SK-N-SH (cell line): ENCODE results near the gene DGKE. TPM values are rescaled to one million over a fixed set of nuclear protein-coding genes. Genes with fewer than 3 reads are reported as not detected.

Experiments
- CTCF ChIA-PET: fragments of 300-600, 350-600 bp; formaldehyde crosslinking; extraction: SDS; loops from one replicate; lab custom pipeline; 2021; lab: Yijun Ruan, JAX
- POLR2A ChIA-PET: fragments of 350-600 bp; sonication (Branson Sonifier 250); formaldehyde crosslinking; extraction: SDS; loops from one replicate; lab custom pipeline; 2020; ENCODE audit warnings: antibody characterized with exemption, inconsistent platforms; lab: Yijun Ruan, JAX
- DNase-seq: peaks from one replicate; pipeline ENCODE4 v3.0.0; 2012
- H2AFZ ChIP-seq: fragments of 200-600 bp; sonication (generic); 2 replicates; pipeline ENCODE4 v1.8.1; 2016; ENCODE audit warnings: antibody characterized with exemption, mild to moderate bottlenecking, low read depth
- H3F3A ChIP-seq: fragments of 200-600 bp; sonication (generic); replicated peaks from 2 replicates; pipeline ENCODE3; 2016; ENCODE audit warnings: antibody characterized with exemption, mild to moderate bottlenecking; ENCODE audit not compliant: insufficient read depth
- H3K27ac ChIP-seq, 2 experiments: fragments of 200-500 bp in 1 of 2; fragments of 200-600 bp in 1 of 2; sonication (Bioruptor generic) in 1 of 2; sonication (generic), shearing (Covaris generic) in 1 of 2; 2 replicates each; pipeline versions ENCODE4 v1.5.1 to v1.6.1; 2014 to 2016; ENCODE audit warnings: low read depth in 2 of 2, inconsistent platforms in 1 of 2, low read length in 1 of 2, mild to moderate bottlenecking in 1 of 2, mixed read lengths in 1 of 2
- H3K27me3 ChIP-seq: fragments of 200-600 bp; sonication (generic), shearing (Covaris generic); 2 replicates; pipeline ENCODE4 v1.6.1; 2016; ENCODE audit warnings: mixed run types; ENCODE audit not compliant: insufficient read depth
- H3K36me3 ChIP-seq, 2 experiments: fragments of 200-500 bp in 1 of 2; fragments of 200-600 bp in 1 of 2; sonication (Bioruptor generic) in 1 of 2; sonication (generic) in 1 of 2; replicated peaks in 1 of 2; 2 replicates each; pipeline versions ENCODE3 to v1.5.1; 2014 to 2016; ENCODE audit warnings: low read length in 1 of 2, mild to moderate bottlenecking in 1 of 2; ENCODE audit not compliant: insufficient read depth in 2 of 2, control insufficient read depth in 1 of 2
- H3K4me1 ChIP-seq, 2 experiments: fragments of 200-500 bp in 1 of 2; fragments of 200-600 bp in 1 of 2; sonication (Bioruptor generic) in 1 of 2; sonication (generic), shearing (Covaris generic) in 1 of 2; 2 replicates each; pipeline versions ENCODE4 v1.5.1 to v1.6.1; 2014 to 2016; ENCODE audit warnings: low read depth in 1 of 2, low read length in 1 of 2, mixed run types in 1 of 2; ENCODE audit not compliant: insufficient read depth in 2 of 2, control insufficient read depth in 1 of 2
- H3K4me2 ChIP-seq: fragments of 200-600 bp; sonication (generic), shearing (Covaris generic); 2 replicates; pipeline ENCODE4 v1.6.1; 2017; ENCODE audit warnings: mixed run types
- H3K4me3 ChIP-seq, 2 experiments: fragments of 200-500 bp in 1 of 2; fragments of 200-600 bp in 1 of 2; sonication (Bioruptor generic) in 1 of 2; sonication (generic), shearing (Covaris generic) in 1 of 2; 2 replicates each; pipeline versions ENCODE4 v1.5.1 to v1.8.1; 2014 to 2016; ENCODE audit warnings: low read depth in 2 of 2, inconsistent platforms in 1 of 2, low read length in 1 of 2, mild to moderate bottlenecking in 1 of 2, mixed read lengths in 1 of 2, moderate library complexity in 1 of 2
- H3K79me2 ChIP-seq: fragments of 200-600 bp; sonication (generic); 2 replicates; pipeline ENCODE4 v1.8.1; 2017; ENCODE audit warnings: mild to moderate bottlenecking; ENCODE audit not compliant: insufficient read depth
- H3K9ac ChIP-seq: fragments of 200-600 bp; sonication (generic); 2 replicates; pipeline ENCODE4 v1.6.1; 2017; ENCODE audit warnings: mixed run types
- H3K9me2 ChIP-seq: fragments of 200-600 bp; sonication (generic); 2 replicates; pipeline ENCODE4 v1.6.1; 2017; ENCODE audit warnings: mixed run types
- H3K9me3 ChIP-seq: fragments of 200-600 bp; sonication (generic); 2 replicates; pipeline ENCODE4 v1.6.1; 2017; ENCODE audit warnings: mixed run types, mild to moderate bottlenecking, moderate library complexity
- H4K20me1 ChIP-seq: fragments of 200-600 bp; sonication (generic); 2 replicates; pipeline ENCODE4 v1.6.1; 2017; ENCODE audit warnings: mild to moderate bottlenecking, mixed run types; ENCODE audit not compliant: insufficient read depth
- CTCF ChIP-seq: fragments of 200-600 bp; sonication (generic); IDR thresholded peaks from 2 replicates; pipeline ENCODE4 v1.6.1; 2017; ENCODE audit warnings: antibody characterized with exemption, mild to moderate bottlenecking, moderate library complexity
- ELF1 ChIP-seq: IDR thresholded peaks from 2 replicates; pipeline ENCODE4 v1.4.0; 2012
- EP300 ChIP-seq, 2 experiments: IDR thresholded peaks; 2 replicates each; pipeline versions ENCODE4 v1.4.0 to v1.6.1; 2012; ENCODE audit warnings: borderline replicate concordance in 1 of 2, low read depth in 1 of 2, low read length in 1 of 2
- EZH2phosphoT487 ChIP-seq: fragments of 200-600 bp; sonication (generic); IDR thresholded peaks from 2 replicates; pipeline ENCODE4 v1.6.1; 2017; ENCODE audit warnings: low read depth, mixed run types, mild to moderate bottlenecking, antibody characterized with exemption, moderate library complexity, borderline replicate concordance
- FOXJ3 ChIP-seq: sonication (generic); formaldehyde crosslinking; IDR thresholded peaks from 2 replicates; pipeline ENCODE4 v1.5.1; 2020; ENCODE audit warnings: mild to moderate bottlenecking, missing genetic modification reagents
- FOXM1 ChIP-seq: IDR thresholded peaks from 2 replicates; pipeline ENCODE4 v1.4.0; 2012; ENCODE audit warnings: low read depth, mild to moderate bottlenecking
- GABPA ChIP-seq: IDR thresholded peaks from 2 replicates; pipeline ENCODE4 v1.4.0; 2012; ENCODE audit warnings: low read depth, mild to moderate bottlenecking
- GATA2 ChIP-seq: sonication (generic); formaldehyde crosslinking; IDR thresholded peaks from 2 replicates; pipeline ENCODE4 v1.5.0; 2020; ENCODE audit warnings: mild to moderate bottlenecking, missing genetic modification reagents
- JUND ChIP-seq: IDR thresholded peaks from 2 replicates; pipeline ENCODE4 v1.4.0; 2012
- MEF2A ChIP-seq: IDR thresholded peaks from 2 replicates; pipeline ENCODE4 v1.4.0; 2012; ENCODE audit warnings: low read depth, borderline replicate concordance
- MXI1 ChIP-seq: IDR thresholded peaks from 2 replicates; pipeline ENCODE4 v1.6.1; 2012; ENCODE audit warnings: mild to moderate bottlenecking, low read depth, low read length, improper control_type of control experiment
- NFIC ChIP-seq: IDR thresholded peaks from 2 replicates; pipeline ENCODE4 v1.4.0; 2012; ENCODE audit warnings: borderline replicate concordance
- NRF1 ChIP-seq: IDR thresholded peaks from 2 replicates; pipeline ENCODE4 v1.6.1; 2012; ENCODE audit warnings: low read depth, mild to moderate bottlenecking, low read length
- PBX3 ChIP-seq: IDR thresholded peaks from 2 replicates; pipeline ENCODE4; 2012
- POLR2AphosphoS5 ChIP-seq: IDR thresholded peaks from 2 replicates; pipeline ENCODE4 v1.6.1; 2012; ENCODE audit warnings: low read depth, low read length
- RAD21 ChIP-seq: IDR thresholded peaks from 2 replicates; pipeline ENCODE4 v1.6.1; 2012; ENCODE audit warnings: mild to moderate bottlenecking, low read length
- RCOR1 ChIP-seq: fragments of 150-350 bp; IDR thresholded peaks from 2 replicates; pipeline ENCODE4 v1.6.1; 2017; ENCODE audit warnings: antibody characterized with exemption, low read length
- REST ChIP-seq: IDR thresholded peaks from 2 replicates; pipeline ENCODE4 v1.6.1; 2012; ENCODE audit warnings: mild to moderate bottlenecking, low read depth, low read length, moderate library complexity
- SMC3 ChIP-seq: IDR thresholded peaks from 2 replicates; pipeline ENCODE4 v1.6.1; 2012; ENCODE audit warnings: low read depth, low read length, improper control_type of control experiment
- TCF12 ChIP-seq: IDR thresholded peaks from 2 replicates; pipeline ENCODE4 v1.4.0; 2012
- TEAD4 ChIP-seq: IDR thresholded peaks from 2 replicates; pipeline ENCODE4 v1.4.0; 2012; ENCODE audit warnings: mild to moderate bottlenecking, borderline replicate concordance; ENCODE audit not compliant: insufficient read depth
- USF1 ChIP-seq: IDR thresholded peaks from 2 replicates; pipeline ENCODE4 v1.4.0; 2012; ENCODE audit warnings: low read depth, borderline replicate concordance
- USF2 ChIP-seq: fragments of 150-350 bp; IDR thresholded peaks from 2 replicates; pipeline ENCODE4 v1.6.1; 2017; ENCODE audit warnings: antibody characterized with exemption, low read length, low read depth, borderline replicate concordance
- YY1 ChIP-seq: IDR thresholded peaks from 2 replicates; pipeline ENCODE4 v1.4.0; 2012; ENCODE audit warnings: low read depth, mild to moderate bottlenecking
- WGBS: methylation state at CpG from one replicate; pipeline ENCODE4 v1.1.6; 2017; ENCODE audit warnings: low lambda C conversion rate; 5-methylcytosine and 5-hydroxymethylcytosine counted together
- polyA plus RNA-seq, 3 experiments: library from polyadenylated mRNA; depleted of rRNA; stranded (reverse); fragments of >200 nt; gene quantifications; 2 replicates each; pipeline ENCODE4 v1.2.3, GENCODE V29; 2012

DGKE gene
- polyA plus RNA-seq, 1 of the 3 experiments (the other 2 are of a cell fraction) = 2.4 TPM

DNA sequence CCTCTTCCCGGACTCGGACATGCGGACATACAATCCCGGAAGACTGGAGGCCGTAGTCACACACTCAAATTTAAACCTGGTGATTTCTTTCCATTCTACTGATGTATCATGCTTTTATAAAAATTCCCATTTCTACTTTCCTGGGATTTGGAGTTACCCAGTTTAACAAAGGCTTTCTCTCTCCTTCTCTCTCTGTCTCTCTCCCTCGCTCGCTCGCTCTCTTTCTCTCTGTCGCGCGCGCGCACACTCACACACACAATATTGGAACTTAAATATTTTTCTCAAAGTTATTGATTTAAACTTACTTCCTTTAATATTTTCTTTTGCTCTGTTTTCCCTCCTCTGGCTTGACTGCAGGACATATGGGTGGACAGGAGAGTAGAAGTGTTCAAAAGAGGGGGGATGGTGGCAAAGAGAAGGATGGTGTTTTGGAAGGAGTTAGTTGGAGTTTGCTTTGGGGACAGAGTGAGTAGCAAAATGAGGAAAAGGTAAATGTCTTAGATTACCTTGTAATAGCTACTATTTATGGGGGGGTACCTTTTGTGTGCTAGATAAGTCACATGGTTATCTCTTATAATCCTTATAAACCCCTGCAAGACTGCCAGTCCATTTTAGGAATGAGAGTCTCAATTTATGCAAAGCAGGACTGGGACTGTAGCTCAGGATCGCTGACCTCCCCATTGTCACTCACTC, 80.8 kb downstream of the DGKE start:
- peak overlapping the region; percentile 95 for H2AFZ ChIP-seq
- no peaks in the 10 kb centered on the region for H3K36me3 ChIP-seq
- H3F3A ChIP-seq = peaks cover 19% of the 10 kb centered on the region
- no peaks in the 10 kb centered on the region for H4K20me1 ChIP-seq
- peak overlapping the region; percentile 89 for H3K9ac ChIP-seq
- H3K27ac ChIP-seq = peak overlapping the region; percentile 73 to 75
- no peaks in the 10 kb centered on the region; the same call in 1 of the 2 replicates for H3K9me3 ChIP-seq
- no peaks in the 10 kb centered on the region for H3K9me2 ChIP-seq
- CTCF ChIA-PET = interaction anchor here (1.2 to 1.8 kb wide), 6 partner anchors 11 to 101 kb away, joined by 4 to 9 read pairs (median 4); no protein-coding TSS in a partner anchor
- peaks cover 42% of the 10 kb centered on the region for H3K79me2 ChIP-seq
- peak overlapping the region; percentile 73 to 84 for H3K4me3 ChIP-seq
- WGBS = 25% methylated on average over 14 of the region's 14 CpGs
- peak overlapping the region; percentile 90 for H3K4me2 ChIP-seq
- H3K4me1 ChIP-seq = peaks cover 13 to 23% of the 10 kb centered on the region in 2 experiments; a peak in 2 of 4 replicates
- no peak for TF ChIP-seq GABPA
- TF ChIP-seq EZH2phosphoT487 = no peak
- TF ChIP-seq USF2 = no peak
- no peak for TF ChIP-seq FOXM1
- no peak for TF ChIP-seq TCF12
- no peak for TF ChIP-seq POLR2AphosphoS5
- TF ChIP-seq FOXJ3 (CRISPR knock-in tag) = no peak
- no peak for TF ChIP-seq CTCF
- no peak for TF ChIP-seq PBX3
- TF ChIP-seq USF1 = peak; percentile 31; the same call in 1 of the 2 replicates
- no peak for TF ChIP-seq NFIC
- peak; percentile 51 for TF ChIP-seq ELF1
- TF ChIP-seq JUND = no peak
- no peak for TF ChIP-seq RCOR1
- TF ChIP-seq EP300 (IDR thresholded peaks at IDR 0.05; ENCODE audit: borderline replicate concordance in 1 of 2, low read depth in 1 of 2, low read length in 1 of 2) = no peak
- no peak for TF ChIP-seq RAD21
- TF ChIP-seq NRF1 = no peak
- TF ChIP-seq TEAD4 = 0 out of 2 replicates have a peak, but pooled peaks have one; percentile 5
- no peak for TF ChIP-seq YY1
- TF ChIP-seq MEF2A = no peak
- no peak for TF ChIP-seq REST
- no peak for TF ChIP-seq GATA2 (CRISPR knock-in tag)
- no peak for TF ChIP-seq SMC3
- TF ChIP-seq MXI1 = peak; percentile 10; the same call in 1 of the 2 replicates
- POLR2A ChIA-PET = interaction anchor here (1.0 to 1.4 kb wide), 6 partner anchors 9 to 90 kb away, joined by 3 to 8 read pairs (median 4); partner anchors contain the start of genes C17orf67, DGKE and SCPEP1
- no peaks in the 10 kb centered on the region for H3K27me3 ChIP-seq
- no peak for DNase-seq
